Left ventricle myocardium inferior (tissue), 1 donor: ENCODE measurements around the gene NLGN4Y. TPM values are rescaled to one million over a fixed set of nuclear protein-coding genes. Genes with fewer than 3 reads are reported as not detected.

Source experiments
- DNase-seq: peaks from one replicate; pipeline ENCODE4 v3.0.0-alpha.2; 2020
- H3K27ac ChIP-seq: fragments of 200-600 bp; replicated peaks from 2 replicates; pipeline ENCODE4 v1.8.0; 2021
- H3K27me3 ChIP-seq: fragments of 200-600 bp; 2 replicates; pipeline ENCODE4 v1.8.0; 2021; ENCODE audit warnings: low read depth
- H3K36me3 ChIP-seq: fragments of 200-600 bp; 2 replicates; pipeline ENCODE4 v1.8.0; 2021
- H3K4me1 ChIP-seq: fragments of 200-600 bp; 2 replicates; pipeline ENCODE4 v1.8.0; 2021
- H3K4me3 ChIP-seq: fragments of 200-600 bp; 2 replicates; pipeline ENCODE4 v1.8.0; 2021; ENCODE audit warnings: mild to moderate bottlenecking, moderate library complexity
- H3K9me3 ChIP-seq: fragments of 200-600 bp; replicated peaks from 2 replicates; pipeline ENCODE4 v1.8.0; 2021
- CTCF ChIP-seq: fragments of 200-600 bp; IDR thresholded peaks from 2 replicates; pipeline ENCODE4 v1.8.0; 2021; ENCODE audit warnings: antibody characterized with exemption, mild to moderate bottlenecking, borderline replicate concordance
- intact Hi-C: fragments of 100-400 bp; cut with micrococcal nuclease; formaldehyde crosslinking; loops from one replicate; pipeline ENCODE4 v1.11.0; 2022
- total RNA-seq: library from RNA; stranded (reverse); fragmentation: NEBNext Ultra II Directional; extraction: Animal tissue kit (Norgen Biotek cat#: 25700); gene quantifications from one replicate; pipeline ENCODE4 v1.2.1, GENCODE V29; 2021
- donor health status: DM: no; HTN: yes; CAD: no; lungs with severe emphysema.

NLGN4Y gene
- total RNA-seq, 1 donor from 2014 or later: 0.16 TPM

- H3K4me3 ChIP-seq: no peak overlapping the region
- H3K27ac ChIP-seq: no peak overlapping the region
- DNase-seq: no peak
- intact Hi-C loops: no loop called here
- TF ChIP-seq CTCF: no peak
- no peaks in the 10 kb centered on the region for H3K27me3 ChIP-seq
- no peaks in the 10 kb centered on the region for H3K9me3 ChIP-seq
- no peaks in the 10 kb centered on the region for H3K36me3 ChIP-seq
- H3K4me1 ChIP-seq: no peaks in the 10 kb centered on the region
Measured at GRCh38 chrY:14628208-14628607, 103.9 kb downstream of the NLGN4Y start.

GRCh38 chrY:14631676-14632075 lies 107.3 kb downstream of the NLGN4Y start:
- no peak for TF ChIP-seq CTCF
- intact Hi-C loops: no loop called here

GRCh38 chrY:14633718-14634117 lies 109.4 kb downstream of the NLGN4Y start:
- H3K4me3 ChIP-seq: no peak overlapping the region
- H3K27me3 ChIP-seq: no peaks in the 10 kb centered on the region
- intact Hi-C loops: no loop called here
- no peak overlapping the region for H3K27ac ChIP-seq
- H3K9me3 ChIP-seq: no peaks in the 10 kb centered on the region
- no peaks in the 10 kb centered on the region for H3K4me1 ChIP-seq
- TF ChIP-seq CTCF: no peak
- DNase-seq: no peak
- no peaks in the 10 kb centered on the region for H3K36me3 ChIP-seq

More at GRCh38 chrY:14631676-14632075, 107.3 kb downstream of the NLGN4Y start:
- no peak overlapping the region for H3K27ac ChIP-seq
- no peaks in the 10 kb centered on the region for H3K4me1 ChIP-seq
- H3K4me3 ChIP-seq: no peak overlapping the region
- no peaks in the 10 kb centered on the region for H3K27me3 ChIP-seq
- no peaks in the 10 kb centered on the region for H3K9me3 ChIP-seq
- no peaks in the 10 kb centered on the region for H3K36me3 ChIP-seq
- no peak for DNase-seq

GRCh38 chrY:14634954-14635353 lies 110.6 kb downstream of the NLGN4Y start:
- Histone ChIP-seq H3K4me1 (no peaks in the 10 kb centered on the region), H3K27ac (no peak overlapping the region), H3K27me3 (no peaks in the 10 kb centered on the region), H3K36me3 (no peaks in the 10 kb centered on the region), H3K4me3 (no peak overlapping the region), H3K9me3 (no peaks in the 10 kb centered on the region)
- no peak for DNase-seq
- no peak for TF ChIP-seq CTCF
- intact Hi-C loops: no loop called here

- H3K4me1 ChIP-seq: no peaks in the 10 kb centered on the region
- TF ChIP-seq CTCF: no peak
- no peaks in the 10 kb centered on the region for H3K36me3 ChIP-seq
- no peaks in the 10 kb centered on the region for H3K27me3 ChIP-seq
- H3K9me3 ChIP-seq: no peaks in the 10 kb centered on the region
- H3K4me3 ChIP-seq: no peak overlapping the region
- intact Hi-C loops: no loop called here
- H3K27ac ChIP-seq: no peak overlapping the region
- no peak for DNase-seq
Measured at GRCh38 chrY:14637551-14637950, 113.2 kb downstream of the NLGN4Y start.

GRCh38 chrY:14641853-14642252 lies 117.5 kb downstream of the NLGN4Y start:
- H3K27ac ChIP-seq: no peak overlapping the region
- no peak for DNase-seq
- H3K4me1 ChIP-seq: no peaks in the 10 kb centered on the region
- TF ChIP-seq CTCF: no peak
- no peak overlapping the region for H3K4me3 ChIP-seq
- H3K36me3 ChIP-seq: no peaks in the 10 kb centered on the region
- no peaks in the 10 kb centered on the region for H3K27me3 ChIP-seq
- intact Hi-C loops: no loop called here
- no peaks in the 10 kb centered on the region for H3K9me3 ChIP-seq
